Measurements from ENCODE around the gene EGLN1. TPM values are rescaled to one million over a fixed set of nuclear protein-coding genes. Genes with fewer than 3 reads are reported as not detected.
"Not testable (repeated sequence)": the region's sequence is repeated elsewhere in the genome, so short reads cannot be mapped to it uniquely, and the experiment has no call there.

Gene EGLN1
- total RNA-seq, 2 donors from 2014 or later, result 13.8 to 18.5 TPM

DNA sequence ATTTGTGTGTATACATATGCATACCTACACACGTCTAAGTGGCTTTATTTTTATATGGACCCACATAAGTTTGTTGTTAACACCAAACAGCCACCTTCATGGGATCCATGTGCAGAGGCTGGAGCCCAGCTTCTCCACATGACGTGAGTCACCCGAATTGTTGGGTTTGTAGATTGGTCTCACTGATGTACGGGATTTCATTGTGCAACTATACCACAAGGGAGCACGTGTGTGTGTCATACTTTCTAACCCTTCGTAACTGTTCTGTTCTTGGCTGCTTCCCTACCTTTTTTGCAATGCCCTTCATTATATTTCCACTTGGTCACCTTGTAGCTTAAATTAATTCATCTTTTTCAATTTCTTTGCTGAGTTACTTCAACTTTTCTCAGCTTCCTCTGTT, 63.0 kb downstream of the EGLN1 start:
- ATAC-seq (replicated peaks in 1 of 2) (no peak), DNase-seq (no peak)
- H3K4me1 Mint-ChIP-seq (ENCODE audit: low read depth), result peaks cover 8% of the 10 kb centered on the region
- H3K4me3 Mint-ChIP-seq, result no peak overlapping the region
- H3K36me3 Mint-ChIP-seq (ENCODE audit: insufficient read depth in 2 of 2), result peaks cover 3 to 6% of the 10 kb centered on the region in 2 donors
- peak overlapping the region; percentile 78 for H3K27ac Mint-ChIP-seq
- H3K27me3 Mint-ChIP-seq (ENCODE audit: low read depth), result no peaks in the 10 kb centered on the region
- no peaks in the 10 kb centered on the region for H3K9me3 Mint-ChIP-seq

DNA sequence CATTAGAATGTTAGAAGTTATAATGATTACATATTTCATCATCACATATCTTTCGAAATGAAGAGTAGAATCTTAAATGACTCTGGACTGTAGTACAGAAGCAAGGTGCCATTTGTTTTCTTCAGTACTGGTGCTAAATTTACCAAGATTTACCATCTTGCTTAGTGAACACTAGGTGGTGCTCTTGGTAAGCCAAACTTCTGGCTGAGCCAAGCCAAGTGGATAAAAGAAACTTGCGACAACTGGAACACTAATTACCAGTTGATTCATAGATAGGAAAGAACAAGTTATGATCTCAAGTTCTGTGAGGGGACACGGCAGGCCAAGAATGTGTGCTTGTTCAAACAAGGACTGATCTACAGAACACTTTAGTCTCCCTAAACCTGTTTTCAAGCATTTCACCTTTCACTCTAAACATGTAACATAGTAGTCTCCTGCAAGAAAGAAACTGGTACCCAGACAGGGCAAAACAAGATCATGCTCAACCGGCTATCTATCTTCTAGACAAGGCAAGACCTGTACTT, 64.2 kb downstream of the EGLN1 start:
- Mint-ChIP-seq H3K27ac (no peak overlapping the region), H3K36me3 (ENCODE audit: insufficient read depth in 2 of 2) (peaks cover 3 to 6% of the 10 kb centered on the region in 2 donors), H3K4me1 (ENCODE audit: low read depth) (peaks cover 8% of the 10 kb centered on the region), H3K4me3 (no peak overlapping the region), H3K9me3 (no peaks in the 10 kb centered on the region), H3K27me3 (ENCODE audit: low read depth) (no peaks in the 10 kb centered on the region)
- DNase-seq (peak in 1 of 2 donors; percentile 27), ATAC-seq (replicated peaks in 1 of 2) (peak; percentile 75 to 81)

DNA sequence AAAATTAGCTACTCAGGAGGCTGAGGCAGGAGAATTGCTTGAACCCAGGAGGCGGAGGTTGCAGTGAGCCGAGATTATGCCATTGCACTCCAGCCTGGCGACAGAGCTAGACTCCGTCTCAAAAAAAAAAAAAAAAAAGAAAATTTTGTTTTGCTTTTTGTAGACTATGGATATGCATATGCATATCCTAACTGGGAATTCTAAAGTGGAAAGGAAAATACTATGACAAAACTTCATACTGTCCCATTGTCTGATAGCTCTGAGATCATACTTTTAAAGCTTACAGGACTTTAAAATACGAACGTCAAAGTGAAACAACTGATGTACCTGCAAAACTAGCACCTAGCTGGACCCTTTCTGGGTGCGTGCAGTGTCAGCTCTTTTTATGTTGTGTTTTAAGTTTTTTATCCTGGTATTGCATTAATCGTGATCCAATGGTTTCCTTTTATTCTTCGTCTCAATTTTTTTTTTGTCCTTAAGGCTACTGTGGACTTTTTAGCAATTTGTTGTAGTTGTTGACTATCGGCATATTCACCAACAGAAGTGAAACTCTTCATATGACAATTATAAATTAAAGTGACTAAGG, 64.8 kb downstream of the EGLN1 start:
- no peak overlapping the region for H3K4me3 Mint-ChIP-seq
- H3K27me3 Mint-ChIP-seq (ENCODE audit: low read depth), result no peaks in the 10 kb centered on the region
- H3K4me1 Mint-ChIP-seq (ENCODE audit: low read depth), result peaks cover 8% of the 10 kb centered on the region
- DNase-seq (no peak), ATAC-seq (replicated peaks in 1 of 2) (no peak)
- no peak overlapping the region for H3K27ac Mint-ChIP-seq
- no peaks in the 10 kb centered on the region for H3K9me3 Mint-ChIP-seq
- peaks cover 3 to 9% of the 10 kb centered on the region in 2 donors for H3K36me3 Mint-ChIP-seq (ENCODE audit: insufficient read depth in 2 of 2)

DNA sequence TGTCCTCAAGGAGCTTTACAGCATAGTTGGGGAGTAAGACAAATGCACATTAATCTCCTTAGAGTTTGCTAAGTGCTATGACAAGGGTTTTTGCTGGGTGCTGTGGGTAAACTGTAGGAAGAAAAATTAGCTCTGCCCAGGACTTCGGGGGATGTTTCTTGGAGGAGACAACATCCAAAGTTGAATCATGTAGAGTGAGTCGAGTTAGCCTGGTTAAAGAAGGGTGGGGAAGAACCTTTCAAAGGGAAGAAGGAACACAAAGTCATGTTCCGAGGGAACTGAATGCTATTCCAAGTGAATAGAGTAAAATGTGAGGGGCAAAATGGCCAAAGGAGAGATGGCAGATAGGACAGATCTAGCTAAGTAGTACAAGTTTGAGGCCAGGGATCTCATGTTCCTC, 66.9 kb downstream of the EGLN1 start:
- H3K27ac Mint-ChIP-seq, result no peak overlapping the region
- H3K4me3 Mint-ChIP-seq, result no peak overlapping the region
- peaks cover 8% of the 10 kb centered on the region for H3K4me1 Mint-ChIP-seq (ENCODE audit: low read depth)
- DNase-seq (no peak), ATAC-seq (replicated peaks in 1 of 2) (no peak)
- no peaks in the 10 kb centered on the region for H3K9me3 Mint-ChIP-seq
- peaks cover 2 to 7% of the 10 kb centered on the region in 2 donors for H3K36me3 Mint-ChIP-seq (ENCODE audit: insufficient read depth in 2 of 2)
- H3K27me3 Mint-ChIP-seq (ENCODE audit: low read depth), result no peaks in the 10 kb centered on the region

DNA sequence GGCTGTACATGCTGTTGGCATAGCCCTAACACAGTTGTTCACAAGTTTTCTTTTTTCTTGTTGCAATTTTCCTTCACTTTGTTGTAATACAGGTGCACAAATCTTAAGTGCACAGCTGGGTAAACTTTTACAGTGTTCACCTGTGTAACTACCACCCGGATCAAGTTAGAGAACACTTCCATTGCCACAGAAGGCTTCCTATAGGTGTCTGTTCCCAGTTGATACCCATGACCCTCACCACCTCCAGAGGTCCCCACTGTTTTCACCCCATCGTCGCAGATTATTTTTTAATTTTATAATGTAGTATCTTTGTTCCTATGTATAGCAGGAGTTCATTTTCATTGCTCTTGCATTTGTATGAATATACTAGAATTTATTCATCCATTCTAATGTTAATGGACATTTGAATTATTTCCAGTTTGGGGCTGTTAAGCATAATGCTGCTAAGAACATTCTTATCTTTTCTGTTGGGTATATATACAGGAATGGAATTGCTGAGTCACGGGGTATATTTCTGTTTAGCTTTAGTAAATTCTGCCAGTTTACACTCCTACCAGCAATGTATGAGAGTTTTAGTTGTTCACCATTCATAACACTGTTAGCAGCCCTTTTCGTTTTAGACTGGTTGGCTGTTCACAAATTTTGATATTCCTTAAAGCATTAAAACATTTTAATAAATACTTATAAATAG, 67.6 kb downstream of the EGLN1 start:
- peaks cover 2 to 7% of the 10 kb centered on the region in 2 donors for H3K36me3 Mint-ChIP-seq (ENCODE audit: insufficient read depth in 2 of 2)
- H3K9me3 Mint-ChIP-seq, result no peaks in the 10 kb centered on the region
- H3K27me3 Mint-ChIP-seq (ENCODE audit: low read depth), result no peaks in the 10 kb centered on the region
- H3K4me1 Mint-ChIP-seq (ENCODE audit: low read depth), result peaks cover 8% of the 10 kb centered on the region
- H3K27ac Mint-ChIP-seq, result no peak overlapping the region
- DNase-seq, result no peak
- H3K4me3 Mint-ChIP-seq, result no peak overlapping the region
- ATAC-seq (replicated peaks in 1 of 2), result no peak

DNA sequence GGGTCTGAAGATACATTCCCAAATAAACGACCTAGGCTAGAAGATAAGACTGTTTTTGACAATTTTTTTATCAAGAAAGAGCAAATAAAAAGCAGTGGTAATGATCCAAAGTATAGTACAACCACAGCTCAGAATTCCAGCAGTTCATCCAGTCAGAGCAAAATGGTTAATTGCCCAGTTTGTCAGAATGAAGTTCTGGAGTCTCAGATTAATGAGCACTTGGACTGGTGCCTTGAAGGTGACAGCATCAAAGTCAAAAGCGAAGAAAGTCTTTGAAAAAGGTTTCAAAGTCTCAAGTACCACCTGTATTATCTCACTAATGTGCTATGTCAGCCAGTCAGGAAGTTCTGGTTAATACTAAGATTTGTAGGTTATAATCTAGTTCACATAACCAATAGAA, 69.0 kb downstream of the EGLN1 start:
- H3K4me1 Mint-ChIP-seq (ENCODE audit: low read depth), result peaks cover 7% of the 10 kb centered on the region
- no peak overlapping the region for H3K27ac Mint-ChIP-seq
- no peak for DNase-seq
- H3K27me3 Mint-ChIP-seq (ENCODE audit: low read depth), result no peaks in the 10 kb centered on the region
- peaks cover 4 to 9% of the 10 kb centered on the region in 2 donors for H3K36me3 Mint-ChIP-seq (ENCODE audit: insufficient read depth in 2 of 2)
- H3K4me3 Mint-ChIP-seq, result no peak overlapping the region
- no peaks in the 10 kb centered on the region for H3K9me3 Mint-ChIP-seq
- ATAC-seq (replicated peaks in 1 of 2), result no peak

DNA sequence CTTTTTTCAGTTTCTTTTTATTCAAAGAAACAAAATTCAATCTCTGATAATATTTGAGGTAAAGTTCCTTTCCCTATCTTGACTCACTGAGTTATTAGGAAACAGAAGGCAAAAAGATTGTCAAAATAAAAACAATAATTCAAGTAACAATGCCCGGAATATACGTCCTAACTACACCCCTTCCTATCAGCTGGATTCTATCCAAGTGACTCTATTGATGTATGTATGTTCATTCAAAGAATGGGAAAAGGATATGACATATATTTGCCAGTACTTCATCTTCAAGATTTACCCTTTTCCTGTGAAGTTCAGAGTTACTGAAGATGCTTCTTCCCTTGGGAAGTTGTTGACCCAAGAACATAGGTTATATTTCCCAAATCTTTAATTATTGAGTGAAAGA, 70.3 kb downstream of the EGLN1 start:
- no peak for DNase-seq

DNA sequence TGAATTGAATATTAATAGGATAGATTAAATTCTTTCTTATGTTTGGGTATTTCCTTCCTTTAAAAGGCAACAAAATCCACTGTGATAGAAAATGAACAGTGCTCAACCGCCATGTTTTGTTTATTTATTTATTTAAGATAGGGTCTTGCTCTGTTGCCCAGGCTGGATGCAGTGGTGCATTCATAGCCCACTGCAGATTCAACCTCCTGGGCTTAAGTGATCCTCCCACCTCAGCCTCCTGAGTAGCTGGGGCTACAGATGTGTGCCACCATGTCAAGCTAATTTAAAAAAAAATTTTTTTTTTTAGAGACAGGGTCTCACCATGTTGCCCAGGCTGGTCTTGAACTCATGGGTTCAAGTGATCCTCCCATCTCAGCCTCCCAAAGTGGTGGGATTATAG, 73.2 kb downstream of the EGLN1 start:
- not testable (repeated sequence) for H3K27me3 Mint-ChIP-seq (ENCODE audit: low read depth); H3K27ac Mint-ChIP-seq; H3K4me3 Mint-ChIP-seq; ATAC-seq (replicated peaks in 1 of 2); H3K4me1 Mint-ChIP-seq (ENCODE audit: low read depth); DNase-seq; H3K9me3 Mint-ChIP-seq
- H3K36me3 Mint-ChIP-seq (ENCODE audit: insufficient read depth in 2 of 2), result peaks cover 4 to 13% of the 10 kb centered on the region in 2 donors

More for the DNA sequence above, 70.3 kb downstream of the EGLN1 start:
- H3K4me3 Mint-ChIP-seq, result no peak overlapping the region
- H3K27me3 Mint-ChIP-seq (ENCODE audit: low read depth), result no peaks in the 10 kb centered on the region
- H3K9me3 Mint-ChIP-seq, result no peaks in the 10 kb centered on the region
- no peak overlapping the region for H3K27ac Mint-ChIP-seq
- ATAC-seq (replicated peaks in 1 of 2), result no peak
- no peaks in the 10 kb centered on the region for H3K4me1 Mint-ChIP-seq (ENCODE audit: low read depth)
- H3K36me3 Mint-ChIP-seq (ENCODE audit: insufficient read depth in 2 of 2), result peaks cover 4 to 9% of the 10 kb centered on the region in 2 donors

DNA sequence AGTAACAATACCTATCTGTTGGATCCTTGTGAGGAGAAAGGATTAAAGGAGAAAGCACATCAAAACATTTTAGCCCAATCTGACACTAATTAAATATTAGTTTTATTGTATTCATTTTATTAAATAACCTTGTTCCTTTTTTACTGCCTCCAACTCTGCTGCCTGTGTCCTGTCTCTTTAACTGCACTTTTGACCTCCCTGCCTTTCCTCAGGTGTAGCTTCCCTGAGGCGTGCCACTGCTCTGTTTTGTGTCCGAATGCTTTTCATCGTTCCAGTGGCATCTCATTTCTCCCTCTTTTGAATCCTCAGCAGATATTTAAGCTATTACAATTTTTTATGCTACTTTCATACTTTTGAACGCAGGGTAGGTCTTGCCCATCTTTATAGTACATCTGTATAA, 73.6 kb downstream of the EGLN1 start:
- no peaks in the 10 kb centered on the region for H3K9me3 Mint-ChIP-seq
- H3K36me3 Mint-ChIP-seq (ENCODE audit: insufficient read depth in 2 of 2), result peaks cover 4 to 13% of the 10 kb centered on the region in 2 donors
- H3K4me3 Mint-ChIP-seq, result no peak overlapping the region
- H3K27ac Mint-ChIP-seq, result no peak overlapping the region
- no peak for ATAC-seq (replicated peaks in 1 of 2)
- no peaks in the 10 kb centered on the region for H3K27me3 Mint-ChIP-seq (ENCODE audit: low read depth)
- DNase-seq, result no peak
- H3K4me1 Mint-ChIP-seq (ENCODE audit: low read depth), result no peaks in the 10 kb centered on the region

DNA sequence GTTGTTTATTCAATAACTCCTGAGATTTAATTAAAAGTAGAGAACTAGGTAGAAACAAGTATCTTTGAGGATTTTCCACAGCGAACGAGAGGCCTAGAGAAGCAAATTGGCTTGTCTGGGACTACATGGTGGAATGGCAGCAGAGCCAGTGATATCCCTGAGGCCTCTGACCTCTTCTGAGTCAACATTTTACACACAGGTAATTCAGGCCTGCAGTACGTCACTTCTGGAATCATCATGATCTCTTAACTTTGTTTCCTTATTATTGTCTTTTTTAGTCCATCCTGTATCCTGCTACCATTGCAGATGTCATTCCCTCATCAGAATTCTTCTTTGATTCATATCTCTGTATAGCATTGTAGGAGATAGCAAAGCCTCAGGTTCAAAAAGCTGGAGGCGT, 74.1 kb downstream of the EGLN1 start:
- peaks cover 4 to 13% of the 10 kb centered on the region in 2 donors for H3K36me3 Mint-ChIP-seq (ENCODE audit: insufficient read depth in 2 of 2)
- no peak for ATAC-seq (replicated peaks in 1 of 2)
- H3K9me3 Mint-ChIP-seq, result no peaks in the 10 kb centered on the region

DNA sequence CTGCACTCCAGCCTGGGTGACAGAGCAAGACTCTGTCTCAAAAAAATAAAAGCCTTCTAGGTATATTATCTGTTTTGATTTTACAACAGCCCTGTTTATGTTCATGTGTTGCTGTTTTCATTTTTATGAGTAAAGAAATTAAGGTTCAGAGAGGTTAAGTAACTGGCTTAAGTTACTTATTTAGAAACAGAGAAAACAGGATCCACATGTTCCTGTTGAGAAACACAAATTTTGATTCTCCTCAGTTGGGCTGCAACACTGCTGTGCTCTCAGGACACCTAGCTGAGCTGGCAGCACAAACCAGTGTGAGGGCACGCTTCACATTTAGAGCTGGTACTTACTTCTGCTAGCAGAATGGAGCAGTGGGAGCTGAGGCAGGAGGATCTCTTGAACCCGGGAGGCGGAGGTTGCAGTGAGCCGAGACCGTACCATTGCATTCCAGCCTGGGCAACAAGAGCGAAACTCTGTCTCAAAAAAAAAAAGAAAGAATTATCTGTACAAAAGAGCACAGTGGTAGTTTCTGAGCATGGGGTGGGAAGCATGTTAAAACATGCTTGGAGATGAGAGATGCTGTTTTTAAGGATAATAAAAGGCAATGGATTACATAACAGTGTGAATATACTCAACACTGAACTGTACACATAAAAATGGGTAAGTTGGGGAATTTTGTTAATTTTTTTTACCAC, 81.6 kb downstream of the EGLN1 start:
- ATAC-seq (replicated peaks in 1 of 2) (no peak), DNase-seq (no peak)
- no peaks in the 10 kb centered on the region for H3K27me3 Mint-ChIP-seq (ENCODE audit: low read depth)
- peaks cover 40% of the 10 kb centered on the region for H3K4me1 Mint-ChIP-seq (ENCODE audit: low read depth)
- peak overlapping the region in 1 of 2 donors; percentile 11 for H3K4me3 Mint-ChIP-seq
- H3K27ac Mint-ChIP-seq, result no peak overlapping the region
- H3K36me3 Mint-ChIP-seq (ENCODE audit: insufficient read depth in 2 of 2), result peaks cover 8 to 27% of the 10 kb centered on the region in 2 donors
- no peaks in the 10 kb centered on the region for H3K9me3 Mint-ChIP-seq

More for the DNA sequence above, 74.1 kb downstream of the EGLN1 start:
- Mint-ChIP-seq H3K27ac (no peak overlapping the region), H3K4me1 (ENCODE audit: low read depth) (no peaks in the 10 kb centered on the region), H3K4me3 (no peak overlapping the region), H3K27me3 (ENCODE audit: low read depth) (no peaks in the 10 kb centered on the region)
- DNase-seq, result no peak

DNA sequence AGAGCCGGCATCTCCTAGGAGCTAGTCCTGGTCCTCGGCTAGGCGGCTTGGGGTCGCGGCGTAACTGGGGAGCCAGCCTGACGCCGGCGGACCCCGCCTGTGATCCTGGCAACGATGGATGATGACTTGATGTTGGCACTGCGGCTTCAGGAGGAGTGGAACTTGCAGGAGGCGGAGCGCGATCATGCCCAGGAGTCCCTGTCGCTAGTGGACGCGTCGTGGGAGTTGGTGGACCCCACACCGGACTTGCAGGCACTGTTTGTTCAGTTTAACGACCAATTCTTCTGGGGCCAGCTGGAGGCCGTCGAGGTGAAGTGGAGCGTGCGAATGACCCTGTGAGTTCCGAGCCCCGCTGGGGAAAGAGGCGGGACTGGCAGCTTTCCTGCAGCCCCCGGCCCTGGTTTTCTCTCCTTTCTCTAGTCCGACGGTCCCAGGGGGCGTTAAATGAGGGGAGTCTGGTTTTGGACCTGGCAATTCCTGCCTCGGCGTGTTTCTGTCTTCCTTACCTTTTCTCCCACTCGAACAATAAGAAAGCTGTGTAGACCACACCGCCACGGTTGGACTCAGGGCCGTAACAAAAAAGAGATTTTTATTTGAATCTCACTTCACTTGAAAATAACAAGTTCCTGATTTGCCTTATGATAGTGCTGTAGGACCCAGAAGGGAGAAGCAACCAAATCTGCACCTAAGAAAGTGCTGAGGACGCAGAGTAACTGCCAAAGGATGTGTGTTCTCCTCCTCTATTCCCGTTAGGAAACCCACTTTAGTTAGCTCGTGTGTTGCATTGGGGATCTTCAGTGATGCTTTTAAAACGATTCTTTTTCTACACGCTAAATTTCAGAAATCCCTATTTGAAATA, 83.6 kb downstream of the EGLN1 start, which contains the start of gene SPRTN:
TSS of gene SPRTN (plus strand) at position 24 of the 859 bp plus-strand sequence. CDS start at position 115, 91 bp downstream.
- Mint-ChIP-seq H3K4me1 (ENCODE audit: low read depth) (peaks cover 60% of the 10 kb centered on the region), H3K36me3 (ENCODE audit: insufficient read depth in 2 of 2) (peaks cover 8 to 28% of the 10 kb centered on the region in 2 donors), H3K27ac (peak within 1 kb of the TSS; percentile 99), H3K9me3 (no peaks in the 10 kb centered on the region), H3K27me3 (ENCODE audit: low read depth) (no peaks in the 10 kb centered on the region), H3K4me3 (peak within 1 kb of the TSS; percentile 88 to 93)
- DNase-seq (no peak), ATAC-seq (replicated peaks in 1 of 2) (peak in 1 of 2 donors; percentile 5)

All from activated T-cell treated with anti-CD3 and anti-CD28 coated beads, Interleukin-2, amount 50 U/mL, for 72 hours (primary cell).